SH-SY5Y (cell line): ENCODE data around the gene IBTK.

Source experiments
- GATA2 ChIP-seq: IDR thresholded peaks from 2 replicates; pipeline ENCODE4 v1.6.1; 2011; ENCODE audit warnings: mild to moderate bottlenecking, low read depth, low read length
- GATA3 ChIP-seq: IDR thresholded peaks from 2 replicates; pipeline ENCODE4 v1.6.1; 2011; ENCODE audit warnings: low read depth, mild to moderate bottlenecking, low read length, moderate library complexity

Gene IBTK, protein sequence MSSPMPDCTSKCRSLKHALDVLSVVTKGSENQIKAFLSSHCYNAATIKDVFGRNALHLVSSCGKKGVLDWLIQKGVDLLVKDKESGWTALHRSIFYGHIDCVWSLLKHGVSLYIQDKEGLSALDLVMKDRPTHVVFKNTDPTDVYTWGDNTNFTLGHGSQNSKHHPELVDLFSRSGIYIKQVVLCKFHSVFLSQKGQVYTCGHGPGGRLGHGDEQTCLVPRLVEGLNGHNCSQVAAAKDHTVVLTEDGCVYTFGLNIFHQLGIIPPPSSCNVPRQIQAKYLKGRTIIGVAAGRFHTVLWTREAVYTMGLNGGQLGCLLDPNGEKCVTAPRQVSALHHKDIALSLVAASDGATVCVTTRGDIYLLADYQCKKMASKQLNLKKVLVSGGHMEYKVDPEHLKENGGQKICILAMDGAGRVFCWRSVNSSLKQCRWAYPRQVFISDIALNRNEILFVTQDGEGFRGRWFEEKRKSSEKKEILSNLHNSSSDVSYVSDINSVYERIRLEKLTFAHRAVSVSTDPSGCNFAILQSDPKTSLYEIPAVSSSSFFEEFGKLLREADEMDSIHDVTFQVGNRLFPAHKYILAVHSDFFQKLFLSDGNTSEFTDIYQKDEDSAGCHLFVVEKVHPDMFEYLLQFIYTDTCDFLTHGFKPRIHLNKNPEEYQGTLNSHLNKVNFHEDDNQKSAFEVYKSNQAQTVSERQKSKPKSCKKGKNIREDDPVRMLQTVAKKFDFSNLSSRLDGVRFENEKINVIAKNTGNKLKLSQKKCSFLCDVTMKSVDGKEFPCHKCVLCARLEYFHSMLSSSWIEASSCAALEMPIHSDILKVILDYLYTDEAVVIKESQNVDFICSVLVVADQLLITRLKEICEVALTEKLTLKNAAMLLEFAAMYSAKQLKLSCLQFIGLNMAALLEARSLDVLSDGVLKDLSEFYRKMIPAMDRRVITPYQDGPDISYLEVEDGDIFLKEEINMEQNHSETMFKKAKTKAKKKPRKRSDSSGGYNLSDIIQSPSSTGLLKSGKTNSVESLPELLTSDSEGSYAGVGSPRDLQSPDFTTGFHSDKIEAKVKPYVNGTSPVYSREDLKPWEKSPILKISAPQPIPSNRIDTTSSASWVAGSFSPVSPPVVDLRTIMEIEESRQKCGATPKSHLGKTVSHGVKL (N-terminal part only)

DNA sequence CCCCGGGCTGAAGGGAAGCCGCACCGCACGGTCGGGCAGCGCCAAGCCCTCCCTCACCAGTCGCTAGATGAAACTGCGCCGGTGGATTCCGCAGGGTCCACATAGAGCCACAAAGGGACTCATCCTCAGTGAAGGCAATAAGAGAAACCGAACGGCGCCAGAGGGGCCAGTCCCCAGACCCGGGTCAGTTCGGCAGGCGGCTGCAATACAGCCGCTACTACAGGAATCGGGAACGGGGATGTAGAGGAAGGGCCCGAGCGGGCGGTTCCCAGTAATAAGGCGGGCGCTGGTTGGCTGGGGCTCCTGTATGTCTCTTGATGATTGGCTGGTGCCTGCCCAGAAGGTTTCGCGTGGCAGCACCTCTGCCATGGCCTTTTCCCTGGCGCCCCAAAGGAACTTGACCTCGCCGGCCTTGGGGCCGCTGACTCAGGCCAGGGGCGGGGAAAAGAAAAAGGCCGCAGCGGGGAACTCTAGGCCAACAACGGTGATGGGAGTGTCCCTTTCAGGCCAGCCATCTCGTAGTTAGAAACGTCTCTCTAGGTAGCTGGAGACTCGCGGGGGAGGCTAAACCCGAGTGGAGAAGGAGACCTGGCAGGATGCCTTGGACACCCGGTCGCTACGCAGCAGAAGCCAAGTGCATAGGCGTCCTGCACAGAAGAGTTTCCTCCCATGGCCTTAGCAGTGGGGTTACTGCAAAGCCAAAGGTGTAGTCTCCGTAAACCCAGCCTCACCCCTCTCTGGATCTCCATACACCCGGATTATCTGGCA is at the start of gene IBTK:
Gene IBTK, minus strand, starts transcription at position 240 of the 768 bp plus-strand sequence. CDS start 7,258 bp downstream, outside the sequence.
- TF ChIP-seq GATA2 (no peak), GATA3 (no peak)

DNA sequence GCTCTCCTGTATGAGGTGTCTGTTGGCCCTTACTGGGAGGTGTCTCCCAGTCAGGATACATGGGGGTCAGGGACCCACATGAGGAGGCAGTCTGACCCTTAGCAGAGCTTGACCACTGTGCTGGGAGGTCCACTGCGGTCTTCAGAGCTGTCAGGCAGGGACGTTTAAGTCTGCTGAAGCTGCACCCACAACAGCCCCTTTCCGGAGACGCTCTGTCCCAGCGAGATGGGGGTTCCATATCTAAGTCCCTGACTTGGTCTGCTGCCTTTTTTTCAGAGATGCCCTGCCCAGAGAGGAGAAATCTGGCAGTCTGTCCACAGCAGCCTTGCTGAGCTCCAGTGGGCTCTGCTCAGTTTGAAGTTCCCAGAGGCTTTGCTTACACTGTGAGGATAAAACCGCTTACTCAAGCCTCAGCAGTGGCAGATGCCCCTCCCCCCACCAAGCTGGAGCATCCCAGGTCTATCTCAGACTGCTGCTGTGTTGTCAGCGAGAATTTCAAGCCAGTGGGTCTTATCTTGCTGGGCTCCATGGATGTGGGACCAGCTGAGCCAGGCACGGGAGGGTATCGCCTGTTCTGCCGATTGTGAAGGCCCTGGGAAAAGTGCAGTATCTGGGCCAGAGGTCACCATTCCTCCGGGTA is 36.3 kb upstream of the IBTK start:
- no peak for TF ChIP-seq GATA2
- TF ChIP-seq GATA3 = no peak

DNA sequence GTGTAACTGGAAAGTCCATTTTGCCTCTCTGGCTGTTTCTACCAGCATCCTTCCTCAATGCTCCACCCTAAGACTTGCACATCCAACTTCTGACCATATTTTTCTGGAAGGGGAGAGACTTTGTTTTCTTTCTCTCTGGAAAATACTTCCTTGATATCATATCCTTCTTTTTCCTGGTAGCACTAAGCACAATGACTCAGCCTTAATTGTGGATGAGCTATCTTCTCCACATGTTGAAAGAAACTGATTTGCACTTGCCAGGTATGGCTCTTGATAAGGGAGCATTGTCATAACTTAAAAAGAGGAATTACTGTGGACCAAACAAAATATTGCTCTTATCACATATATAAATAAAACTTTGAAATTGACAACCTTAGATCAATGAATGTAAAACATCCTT is 30.1 kb upstream of the IBTK start:
- TF ChIP-seq GATA2 = no peak
- no peak for TF ChIP-seq GATA3

DNA sequence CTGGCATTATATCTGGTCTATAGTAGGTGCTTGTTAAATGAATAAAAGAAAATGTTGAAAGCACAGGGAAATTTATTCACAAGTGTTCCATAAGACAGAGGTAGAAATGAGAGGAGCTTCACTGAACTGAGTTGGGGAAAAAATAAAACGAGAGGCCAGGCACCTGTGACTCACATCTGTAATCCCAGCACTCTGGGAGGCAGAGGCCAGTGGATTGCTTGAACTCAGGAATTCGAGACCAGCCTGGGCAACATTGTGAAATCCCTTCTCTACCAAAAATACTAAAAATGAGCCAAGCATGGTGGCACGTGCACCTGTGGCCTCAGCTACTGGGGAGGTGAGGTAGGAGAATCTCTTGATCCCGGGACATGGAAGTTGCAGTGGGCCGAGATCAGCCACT is 28.1 kb upstream of the IBTK start:
- TF ChIP-seq GATA2 (no peak), GATA3 (no peak)

DNA sequence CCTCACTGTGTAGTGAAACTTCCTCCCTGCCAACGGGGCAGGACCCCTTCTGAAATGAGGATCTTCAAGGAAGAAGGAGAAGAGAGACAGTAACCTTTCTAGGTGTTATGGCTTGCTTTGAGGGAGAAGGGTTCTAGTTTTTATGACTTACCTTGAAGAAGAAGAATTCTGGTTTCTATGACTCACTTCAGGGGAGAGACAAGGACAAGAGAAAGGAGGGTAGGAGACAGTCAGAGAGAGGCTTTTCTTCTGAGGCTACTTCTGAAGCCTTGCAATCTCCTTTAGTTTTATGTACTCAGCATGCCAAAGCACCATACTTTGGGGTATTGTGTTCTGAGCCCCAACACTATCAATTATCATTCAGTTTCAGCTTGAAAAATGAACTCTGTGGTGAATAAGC is 25.8 kb upstream of the IBTK start:
- TF ChIP-seq GATA3 = no peak

DNA sequence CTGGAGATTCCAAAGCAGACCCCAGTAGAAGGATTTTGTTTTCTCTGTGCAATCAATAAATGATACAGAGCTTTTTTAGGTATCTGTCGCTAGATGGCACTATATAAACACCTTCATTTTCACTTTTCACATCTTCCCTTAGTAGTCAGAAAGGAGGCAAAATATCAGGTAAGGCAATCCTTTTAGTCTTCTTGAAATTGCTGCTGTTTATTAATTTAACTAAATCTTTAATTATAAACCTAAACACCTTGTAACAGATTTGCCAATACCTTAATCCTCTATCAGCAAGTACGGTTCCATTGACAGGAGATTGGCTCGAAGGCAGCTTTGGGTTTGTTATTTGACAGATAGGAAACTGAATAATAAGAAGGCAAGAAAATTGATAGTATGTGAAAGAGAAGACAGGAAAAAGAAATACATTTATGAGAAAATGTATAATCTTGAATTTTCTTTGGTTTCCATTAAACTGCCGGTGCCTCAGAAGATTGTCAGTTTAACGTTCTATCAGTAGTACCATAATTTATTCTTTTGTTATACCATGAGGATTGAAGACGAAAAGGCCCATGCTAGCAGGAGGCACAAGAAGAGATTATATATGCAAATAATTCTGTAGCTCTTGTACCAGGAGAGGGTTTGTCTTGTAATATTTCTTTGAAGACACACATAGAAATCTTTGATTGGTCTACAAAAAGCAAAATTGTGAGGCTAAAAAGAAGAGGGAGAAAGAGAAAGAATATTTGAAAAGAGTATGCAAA is 23.5 kb upstream of the IBTK start:
- TF ChIP-seq GATA3 (no peak), GATA2 (no peak)

DNA sequence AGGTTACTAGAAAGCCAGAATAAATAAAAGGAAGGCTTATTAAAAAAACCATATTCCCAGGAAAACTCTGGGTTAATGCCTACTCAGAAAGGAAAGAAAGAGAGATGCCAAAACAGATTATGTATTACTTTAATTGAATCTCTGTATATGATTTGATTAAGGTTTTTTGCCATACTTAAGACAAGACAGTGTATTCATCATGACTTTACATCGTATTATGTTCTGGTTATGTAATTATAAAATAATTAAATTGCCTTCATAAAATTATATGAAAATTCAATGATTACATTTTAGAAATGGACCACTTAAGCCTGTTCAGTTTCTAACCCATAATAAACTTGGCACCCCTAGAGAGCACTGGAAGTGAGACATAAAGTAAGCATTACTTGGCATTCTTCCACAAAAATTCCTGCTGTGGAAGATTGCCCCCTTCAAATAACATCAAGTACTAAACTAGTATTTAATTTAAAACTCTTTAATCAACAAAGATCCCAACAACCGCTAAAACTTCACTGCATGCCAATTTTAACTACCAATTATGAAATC is 20.8 kb upstream of the IBTK start:
- TF ChIP-seq GATA2 (no peak), GATA3 (no peak)

DNA sequence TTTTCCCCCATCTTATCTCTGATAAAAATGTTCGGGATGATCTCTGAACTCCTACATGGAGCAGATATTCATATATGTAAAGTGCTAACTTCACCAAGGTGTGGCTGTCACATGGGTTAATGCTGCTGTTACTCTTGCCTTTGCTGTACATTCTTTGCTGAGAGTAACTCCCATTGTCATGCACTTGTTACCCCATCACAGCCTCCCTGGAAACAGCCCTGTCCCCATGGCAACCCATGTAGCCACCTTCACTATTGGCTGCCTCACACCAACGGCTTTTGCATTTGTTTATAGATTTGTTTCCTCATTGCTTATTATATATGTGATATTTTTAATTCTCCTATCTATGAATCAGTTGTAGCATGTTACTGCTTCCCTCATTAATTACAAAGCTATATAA is 17.3 kb upstream of the IBTK start:
- TF ChIP-seq GATA3 = no peak
- no peak for TF ChIP-seq GATA2

DNA sequence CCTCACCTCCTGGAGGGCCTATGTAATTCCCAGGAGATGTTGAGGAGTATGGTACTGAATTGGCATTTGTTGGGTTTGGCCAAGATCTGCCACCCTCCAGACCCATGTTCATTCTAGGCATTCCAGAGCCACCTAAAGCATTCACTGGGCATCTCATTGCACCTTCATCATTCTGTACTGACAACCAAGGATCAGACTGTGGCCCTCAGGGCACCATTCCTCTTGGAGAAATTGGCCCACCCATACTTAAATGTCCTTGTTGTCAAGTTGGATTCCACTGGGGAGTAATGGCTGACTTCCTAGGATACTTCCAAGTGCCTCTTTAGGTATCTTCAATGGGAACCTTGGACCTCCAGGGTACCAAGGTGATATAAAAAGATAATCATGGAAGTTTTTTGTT is 16.8 kb upstream of the IBTK start:
- no peak for TF ChIP-seq GATA2
- no peak for TF ChIP-seq GATA3

DNA sequence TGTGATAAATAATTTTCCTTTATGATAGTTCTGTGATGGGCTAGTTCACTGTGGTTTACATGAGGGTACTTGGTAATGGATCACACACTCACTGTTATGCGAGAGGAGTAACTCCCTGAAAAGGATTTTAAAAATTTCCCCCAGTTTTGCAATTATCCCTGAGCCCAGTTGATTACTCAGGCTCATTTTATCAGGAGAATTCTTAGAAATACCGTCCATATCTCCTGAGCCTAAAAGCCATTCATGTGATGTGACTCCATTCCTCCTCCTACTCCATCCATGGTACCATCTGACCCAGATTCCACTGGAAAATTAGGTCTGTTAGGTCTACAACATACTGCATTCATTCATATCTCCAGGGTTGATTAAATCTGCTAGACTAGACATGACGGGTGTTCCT is 16.4 kb upstream of the IBTK start:
- TF ChIP-seq GATA3 (no peak), GATA2 (no peak)

DNA sequence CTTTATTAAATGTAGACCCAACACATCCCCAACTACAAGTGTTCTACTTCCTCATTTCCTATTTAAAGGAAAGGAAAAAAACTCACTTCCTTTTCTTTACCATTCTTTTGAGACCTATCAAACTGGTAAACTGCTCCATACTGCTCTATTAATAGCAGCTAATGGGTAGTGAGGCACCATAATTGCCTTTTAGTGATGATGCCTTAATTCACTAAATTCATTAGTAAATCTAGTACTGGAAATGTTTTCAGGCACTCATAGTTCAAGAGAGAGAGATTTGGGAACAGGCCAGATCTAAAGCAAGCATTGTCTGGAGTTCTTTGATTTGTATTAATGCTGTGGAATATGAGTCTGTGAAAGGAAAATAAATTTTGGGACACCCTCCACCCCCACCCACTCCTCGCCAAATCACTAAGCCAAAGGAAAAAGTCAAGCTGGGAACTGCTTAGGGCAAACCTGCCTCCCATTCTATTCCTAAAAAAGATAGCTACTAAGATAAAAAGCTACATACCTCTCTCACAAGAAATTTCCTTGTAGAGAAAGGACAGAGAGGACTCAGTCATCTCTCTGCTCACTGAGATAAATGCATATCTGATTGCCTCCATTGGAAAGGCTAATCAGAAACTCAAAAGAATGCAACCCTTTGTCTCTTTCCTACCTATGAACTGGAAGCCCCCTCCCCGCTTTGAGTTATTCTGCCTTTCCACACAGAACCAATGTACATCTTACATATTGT is 13.6 kb upstream of the IBTK start:
- TF ChIP-seq GATA2 (no peak), GATA3 (no peak)

DNA sequence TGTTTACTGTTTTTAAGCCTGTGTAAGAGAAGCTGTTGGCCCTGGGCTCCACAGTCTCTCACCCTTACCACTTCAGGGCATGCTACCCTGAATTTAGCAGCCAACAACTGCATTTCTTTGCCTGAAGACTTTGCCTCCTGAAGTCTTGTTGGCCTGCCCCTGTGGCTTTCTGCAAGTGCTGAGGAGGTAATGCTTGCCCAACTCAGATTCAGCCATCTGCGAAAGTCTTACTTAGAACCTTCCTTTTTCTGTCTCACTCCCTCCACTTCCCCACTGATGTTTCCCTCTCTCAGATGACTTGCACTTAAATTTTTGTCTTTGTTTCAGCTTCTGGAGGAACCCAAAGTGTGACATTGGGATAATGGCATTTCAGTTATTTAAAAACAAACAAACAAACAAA is 11.8 kb upstream of the IBTK start:
- TF ChIP-seq GATA3 = no peak
- TF ChIP-seq GATA2 = no peak
